Endothelial cell of umbilical vein (primary cell): ENCODE measurements around the gene NEMF. TPM values are rescaled to one million over a fixed set of nuclear protein-coding genes. Genes with fewer than 3 reads are reported as not detected.

ENCODE experiments used
- BruUV-seq: library from RNA; stranded (reverse); fragments of 400-500 nt; replicated peaks from 2 replicates; lab custom pipeline; 2021; lab: Mats Ljungman, UMichigan
- CTCF ChIA-PET: fragments of 300-600, 350-600 bp; sonication (Branson Sonifier 250); formaldehyde crosslinking; loops from one replicate; lab custom pipeline; 2021; ENCODE audit warnings: antibody characterized with exemption, inconsistent platforms; lab: Charles Lee
- POLR2A ChIA-PET: fragments of 300-600, 350-600 bp; sonication (Branson Sonifier 250); formaldehyde crosslinking; loops from one replicate; lab custom pipeline; 2021; ENCODE audit warnings: antibody characterized with exemption, inconsistent platforms; lab: Charles Lee
- DNase-seq: peaks from one replicate; pipeline ENCODE4 v3.0.0-alpha.2; 2011; ENCODE audit warnings: low read depth, low spot score
- FAIRE-seq: peaks from 2 replicates; lab custom pipeline; 2011; peaks lifted over from hg19 to GRCh38; lab: Jason Lieb, UNC
- H2AFZ ChIP-seq: 2 replicates; pipeline ENCODE4 v1.6.0; 2012; ENCODE audit warnings: low read depth, low read length, control low read depth, inconsistent platforms
- H3K27ac ChIP-seq: 2 replicates; pipeline ENCODE4 v1.5.1; 2011; ENCODE audit warnings: low read depth, mild to moderate bottlenecking, control low read depth, low read length, moderate library complexity; ENCODE audit not compliant: insufficient read depth
- H3K27me3 ChIP-seq, 2 experiments: 2 replicates each; pipeline versions ENCODE4 v1.6.0 to v1.6.1; 2011; ENCODE audit warnings: low read length in 2 of 2, mixed read lengths in 1 of 2; ENCODE audit not compliant: control insufficient read depth in 2 of 2, insufficient read depth in 2 of 2
- H3K36me3 ChIP-seq, 2 experiments: 2 replicates in 1 of 2; 3 replicates in 1 of 2; pipeline ENCODE4 v1.5.1; 2011; ENCODE audit warnings: low read length in 2 of 2, mild to moderate bottlenecking in 1 of 2, moderate library complexity in 1 of 2; ENCODE audit not compliant: control insufficient read depth in 2 of 2, insufficient read depth in 2 of 2; ENCODE audit errors: extremely low read depth in 1 of 2
- H3K4me1 ChIP-seq: 3 replicates; pipeline ENCODE4 v1.5.1; 2011; ENCODE audit warnings: mild to moderate bottlenecking, low read length; ENCODE audit not compliant: control insufficient read depth, insufficient read depth; ENCODE audit errors: extremely low read depth
- H3K4me2 ChIP-seq: 2 replicates; pipeline ENCODE4 v1.6.1; 2011; ENCODE audit warnings: low read length, control low read depth, mixed read lengths; ENCODE audit not compliant: insufficient read depth
- H3K4me3 ChIP-seq, 3 experiments: fragments of 200-600 bp in 1 of 3; sonication (generic), shearing (Covaris generic) in 1 of 3; replicated peaks in 1 of 3; 2 replicates each; pipeline ENCODE4 v1.5.1; 2011 to 2016; ENCODE audit warnings: control low read depth in 3 of 3, low read length in 3 of 3, mild to moderate bottlenecking in 2 of 3, inconsistent platforms in 1 of 3, low read depth in 1 of 3, moderate library complexity in 1 of 3; ENCODE audit not compliant: insufficient read depth in 1 of 3
- H3K79me2 ChIP-seq: 2 replicates; pipeline ENCODE4 v1.6.0; 2012; ENCODE audit warnings: low read length, inconsistent platforms; ENCODE audit not compliant: control insufficient read depth, insufficient read depth
- H3K9ac ChIP-seq: replicated peaks from 2 replicates; pipeline ENCODE3; 2011; ENCODE audit warnings: low read length, control low read depth; ENCODE audit not compliant: insufficient read depth; ENCODE audit errors: extremely low read depth
- H3K9me1 ChIP-seq: replicated peaks from 3 replicates; pipeline ENCODE4 v1.6.0; 2011; ENCODE audit warnings: mild to moderate bottlenecking, low read length; ENCODE audit not compliant: control insufficient read depth, insufficient read depth; ENCODE audit errors: extremely low read depth
- H3K9me3 ChIP-seq: replicated peaks from 2 replicates; pipeline ENCODE4 v1.5.1; 2012; ENCODE audit warnings: low read length, inconsistent platforms; ENCODE audit not compliant: control insufficient read depth, insufficient read depth
- H4K20me1 ChIP-seq: replicated peaks from 2 replicates; pipeline ENCODE3; 2011; ENCODE audit warnings: mild to moderate bottlenecking, low read length; ENCODE audit not compliant: control insufficient read depth, insufficient read depth; ENCODE audit errors: extremely low read depth
- CTCF ChIP-seq, 2 donors: IDR thresholded peaks; 1 replicate in 1 of 2; 2 replicates in 1 of 2; pipeline ENCODE4 v1.5.1; 2011; ENCODE audit warnings: low read length in 2 of 2, mild to moderate bottlenecking in 2 of 2, moderate library complexity in 2 of 2, control low read depth in 1 of 2, inconsistent platforms in 1 of 2, low read depth in 1 of 2; ENCODE audit not compliant: insufficient read depth in 1 of 2; ENCODE audit errors: extremely low read depth in 1 of 2
- EZH2 ChIP-seq: IDR thresholded peaks from 2 replicates; pipeline ENCODE4 v1.6.1; 2012; ENCODE audit warnings: borderline replicate concordance, low read depth, mild to moderate bottlenecking, moderate library complexity, low read length, inconsistent platforms; ENCODE audit not compliant: severe bottlenecking
- FOS ChIP-seq: IDR thresholded peaks from 2 replicates; pipeline ENCODE4 v1.6.1; 2011; ENCODE audit warnings: mild to moderate bottlenecking, low read length, moderate library complexity, borderline replicate concordance; ENCODE audit not compliant: insufficient read depth
- GATA2 ChIP-seq: IDR thresholded peaks from 2 replicates; pipeline ENCODE4 v1.7.0; 2011; ENCODE audit warnings: low read depth, mild to moderate bottlenecking, moderate library complexity, mixed read lengths, low read length; ENCODE audit not compliant: insufficient read length, insufficient read depth
- JUN ChIP-seq: IDR thresholded peaks from 2 replicates; pipeline ENCODE4 v1.6.1; 2011; ENCODE audit warnings: borderline replicate concordance, low read depth; ENCODE audit not compliant: insufficient read length, insufficient read depth
- MAX ChIP-seq: IDR thresholded peaks from 2 replicates; pipeline ENCODE4 v1.6.1; 2011; ENCODE audit not compliant: insufficient read depth, insufficient read length
- MYC ChIP-seq: IDR thresholded peaks from one replicate; pipeline ENCODE4 v1.6.1; 2011; ENCODE audit warnings: mild to moderate bottlenecking, low read depth, low read length
- POLR2A ChIP-seq: IDR thresholded peaks from 2 replicates; pipeline ENCODE4 v1.6.1; 2012; ENCODE audit warnings: low read depth, mild to moderate bottlenecking, control low read depth, low read length
- POLR2AphosphoS5 ChIP-seq: IDR thresholded peaks from 2 replicates; pipeline ENCODE4 v1.6.1; 2012; ENCODE audit warnings: low read depth, mild to moderate bottlenecking, control low read depth, low read length, moderate library complexity; ENCODE audit not compliant: insufficient read depth
- dilution Hi-C: fragments of 300-500 bp; cut with MboI; formaldehyde crosslinking; loops from one replicate; pipeline ENCODE4 v1.15.0; 2019; ENCODE audit warnings: low sequenced_read_pairs; ENCODE audit not compliant: extremely low pct_ligation_motif_present
- intact Hi-C: fragments of 100-400 bp; cut with micrococcal nuclease; formaldehyde crosslinking; loops from one replicate; pipeline ENCODE4 v1.10.0; 2022
- polyA plus RNA-seq, 4 experiments: library from polyadenylated mRNA; depleted of rRNA in 3 of 4; stranded (reverse) in 3 of 4; unstranded in 1 of 4; fragments of >200 nt; gene quantifications; 2 replicates each; pipeline versions ENCODE4 v1.2.1 to v1.2.3, GENCODE V29; 2011 to 2012; ENCODE audit warnings: missing spikeins in 1 of 4
- total RNA-seq: library from RNA; stranded (reverse); gene quantifications from 2 replicates; pipeline ENCODE4 v1.2.3, GENCODE V29; 2021

The NEMF gene
- total and polyA plus RNA-seq, 2 donors (not counting 3 experiments of a cell fraction or from before 2014, with no cell fraction given) = 12.2 to 71.4 TPM

GRCh38 chr14:49898485-49898884 is 45.9 kb upstream of the NEMF start:
- H3K9me1 ChIP-seq = no peaks in the 10 kb centered on the region
- DNase-seq (no peak), FAIRE-seq (no peak)
- H3K4me1 ChIP-seq = peaks cover 36% of the 10 kb centered on the region
- CTCF ChIA-PET = interaction anchor here (1.4 kb wide), 2 partner anchors 9 to 33 kb away, joined by 5 to 6 read pairs; no protein-coding TSS in a partner anchor
- intact Hi-C loops (no loop called here), dilution Hi-C loops (no loop called here)
- H3K9ac ChIP-seq = no peak overlapping the region
- H2AFZ ChIP-seq = no peak overlapping the region
- no peaks in the 10 kb centered on the region for H3K27me3 ChIP-seq
- peaks cover 51% of the 10 kb centered on the region for H3K79me2 ChIP-seq
- no peak for TF ChIP-seq POLR2A
- TF ChIP-seq CTCF (IDR thresholded peaks at IDR 0.05; ENCODE audit: extremely low read depth in 1 of 2, insufficient read depth in 1 of 2, low read depth in 1 of 2, low read length in 2 of 2) = no peak
- TF ChIP-seq GATA2 = no peak
- no peak for TF ChIP-seq POLR2AphosphoS5
- no peak for TF ChIP-seq MAX
- no peak for TF ChIP-seq JUN
- TF ChIP-seq EZH2 = no peak
- no peak for TF ChIP-seq MYC
- TF ChIP-seq FOS = no peak
- peaks cover 4% of the 10 kb centered on the region for H4K20me1 ChIP-seq
- no peak overlapping the region for H3K27ac ChIP-seq
- no peaks in the 10 kb centered on the region for H3K9me3 ChIP-seq
- peaks cover 0 to 5% of the 10 kb centered on the region in 2 experiments for H3K36me3 ChIP-seq
- BruUV-seq = no TSS peak
- POLR2A ChIA-PET = no interaction called here
- H3K4me3 ChIP-seq = no peak overlapping the region
- peak overlapping the region; percentile 94 for H3K4me2 ChIP-seq
